Measurements from ENCODE around the gene ARID3B.
"Not testable (repeated sequence)": the region's sequence is repeated elsewhere in the genome, so short reads cannot be mapped to it uniquely, and the experiment has no call there.

GRCh38 chr15:74539521-74539920 lies 1.5 kb upstream of the ARID3B start:
- TF ChIP-seq CTCF (IDR thresholded peaks at IDR 0.05); REST (IDR thresholded peaks at IDR 0.05; ENCODE audit: insufficient read depth in 1 of 2, low read depth in 2 of 2, low read length in 1 of 2); POLR2AphosphoS5 (IDR thresholded peaks at IDR 0.05; ENCODE audit: low read depth, low read length): not testable (repeated sequence)

All from Panc1 (cell line).